Endodermal cell (in vitro differentiated cells): ENCODE results near the gene ASB8. TPM values are rescaled to one million over a fixed set of nuclear protein-coding genes. Genes with fewer than 3 reads are reported as not detected.

Experiments
- DNase-seq: peaks from one replicate; pipeline ENCODE4 v3.0.0-alpha.2; 2017
- H3K27ac ChIP-seq: 2 replicates; pipeline ENCODE4 v1.5.1; 2013; ENCODE audit warnings: mild to moderate bottlenecking, low read depth, low read length, moderate library complexity
- H3K27me3 ChIP-seq: 2 replicates; pipeline ENCODE4 v1.6.1; 2013; ENCODE audit warnings: mild to moderate bottlenecking, low read length, moderate library complexity; ENCODE audit not compliant: insufficient read depth, control insufficient read depth, poor library complexity, severe bottlenecking
- H3K36me3 ChIP-seq: 2 replicates; pipeline ENCODE4 v1.7.0; 2013; ENCODE audit warnings: mild to moderate bottlenecking, low read length, moderate library complexity; ENCODE audit not compliant: control insufficient read depth, insufficient read depth
- H3K4me1 ChIP-seq: one replicate; pipeline ENCODE4 v1.7.0; 2013; ENCODE audit warnings: low read length; ENCODE audit not compliant: control insufficient read depth, insufficient read depth
- H3K4me3 ChIP-seq: 2 replicates; pipeline ENCODE4 v1.5.1; 2013; ENCODE audit warnings: mild to moderate bottlenecking, low read length, moderate library complexity
- H3K9ac ChIP-seq: 2 replicates; pipeline ENCODE4 v1.6.1; 2013; ENCODE audit warnings: mild to moderate bottlenecking, low read length, moderate library complexity; ENCODE audit not compliant: poor library complexity, severe bottlenecking; ENCODE audit errors: extremely low read depth
- H3K9me3 ChIP-seq: 2 replicates; pipeline ENCODE4 v1.6.1; 2013; ENCODE audit warnings: mild to moderate bottlenecking, low read length, moderate library complexity; ENCODE audit not compliant: control insufficient read depth
- H3K27ac Mint-ChIP-seq: 2 replicates; pipeline ENCODE4 v1.8.0; 2020; ENCODE audit warnings: mixed read lengths
- H3K27me3 Mint-ChIP-seq: 2 replicates; pipeline ENCODE4 v1.8.0; 2021; ENCODE audit warnings: mild to moderate bottlenecking, mixed read lengths; ENCODE audit not compliant: insufficient read depth
- H3K36me3 Mint-ChIP-seq: 2 replicates; pipeline ENCODE4 v1.8.0; 2020; ENCODE audit warnings: low read depth, mixed read lengths
- H3K4me1 Mint-ChIP-seq: 2 replicates; pipeline ENCODE4 v1.8.0; 2020; ENCODE audit warnings: mixed read lengths
- H3K4me3 Mint-ChIP-seq: 2 replicates; pipeline ENCODE4 v1.8.0; 2020; ENCODE audit warnings: mild to moderate bottlenecking, moderate library complexity, mixed read lengths
- H3K9me3 Mint-ChIP-seq: 2 replicates; pipeline ENCODE4 v1.8.0; 2020; ENCODE audit warnings: mild to moderate bottlenecking, mixed read lengths
- CTCF ChIP-seq: fragments of 200-600 bp; sonication (generic); conservative IDR thresholded peaks from 2 replicates; pipeline ENCODE4 v1.5.0; 2021; ENCODE audit warnings: antibody characterized with exemption, mild to moderate bottlenecking
- WGBS, 2 experiments: methylation state at CpG; one replicate each; pipeline versions ENCODE4 v1.1.5 to v1.1.7; 2013; ENCODE audit warnings: missing lambda C conversion rate in 2 of 2, mixed read lengths in 1 of 2; ENCODE audit not compliant: insufficient coverage in 1 of 2, insufficient read length in 1 of 2; 5-methylcytosine and 5-hydroxymethylcytosine counted together
- total RNA-seq, 2 donors: library from RNA; stranded (reverse); fragmentation: NEBNext Ultra II Directional in 1 of 2; extraction: Animal tissue kit (Norgen Biotek cat#: 25700) in 1 of 2; gene quantifications; 2 replicates in 1 of 2; 3 replicates in 1 of 2; pipeline ENCODE4 v1.2.1, GENCODE V29; 2021

The ASB8 gene
- total RNA-seq, 2 donors from 2014 or later, result 7.1 to 9.0 TPM

DNA sequence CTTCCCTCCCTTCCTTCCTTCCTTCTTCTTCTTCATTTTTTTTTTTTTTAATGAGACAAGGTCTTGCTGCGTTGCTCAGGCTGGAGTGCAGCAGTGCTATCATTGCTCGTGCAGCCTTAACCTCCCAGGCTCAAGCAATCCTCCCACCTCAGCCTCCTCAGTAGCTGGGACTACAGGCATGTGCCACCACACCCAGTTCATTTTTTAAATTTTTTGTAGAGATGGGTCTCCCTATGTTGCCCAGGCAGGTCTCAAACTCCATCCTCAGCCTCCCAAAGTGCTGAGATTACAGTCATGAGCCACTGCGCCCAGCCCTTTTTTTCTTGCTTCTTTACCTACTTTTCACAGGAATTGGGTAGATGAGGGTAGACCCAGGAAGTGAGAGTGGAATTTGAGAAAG, 44.2 kb upstream of the ASB8 start:
- H3K27ac ChIP-seq, result no peak overlapping the region
- 76 to 90% methylated on average over 2 to 3 of the region's 3 CpGs for WGBS, 2 experiments
- H3K4me3 Mint-ChIP-seq, result no peak overlapping the region

GRCh38 chr12:48201091-48201490, 43.8 kb upstream of the ASB8 start:
- Histone ChIP-seq H3K27ac (no peak overlapping the region), H3K4me3 (no peak overlapping the region), H3K36me3 (no peaks in the 10 kb centered on the region), H3K4me1 (no peaks in the 10 kb centered on the region), H3K9me3 (no peaks in the 10 kb centered on the region), H3K9ac (no peak overlapping the region), H3K27me3 (peaks cover 58% of the 10 kb centered on the region)
- 67% methylated on average over 1 of the region's 3 CpGs; no CpG with 5 or more reads in 1 of the 2 experiments for WGBS, 2 experiments
- H3K9me3 Mint-ChIP-seq, result peaks cover 18% of the 10 kb centered on the region
- no peak overlapping the region for H3K27ac Mint-ChIP-seq
- no peaks in the 10 kb centered on the region for H3K36me3 Mint-ChIP-seq
- TF ChIP-seq CTCF, result no peak
- peaks cover 16% of the 10 kb centered on the region for H3K4me1 Mint-ChIP-seq
- peaks cover 86% of the 10 kb centered on the region for H3K27me3 Mint-ChIP-seq
- no peak overlapping the region for H3K4me3 Mint-ChIP-seq
- no peak for DNase-seq

More for the DNA sequence above, 44.2 kb upstream of the ASB8 start:
- Histone ChIP-seq H3K27me3 (peaks cover 55% of the 10 kb centered on the region), H3K9me3 (peaks cover 4% of the 10 kb centered on the region), H3K4me1 (no peaks in the 10 kb centered on the region), H3K36me3 (no peaks in the 10 kb centered on the region), H3K9ac (no peak overlapping the region), H3K4me3 (no peak overlapping the region)
- Mint-ChIP-seq H3K9me3 (peaks cover 22% of the 10 kb centered on the region), H3K27ac (no peak overlapping the region), H3K4me1 (peaks cover 16% of the 10 kb centered on the region), H3K27me3 (peaks cover 86% of the 10 kb centered on the region), H3K36me3 (peaks cover under 1% of the 10 kb centered on the region)
- DNase-seq, result no peak
- no peak for TF ChIP-seq CTCF

DNA sequence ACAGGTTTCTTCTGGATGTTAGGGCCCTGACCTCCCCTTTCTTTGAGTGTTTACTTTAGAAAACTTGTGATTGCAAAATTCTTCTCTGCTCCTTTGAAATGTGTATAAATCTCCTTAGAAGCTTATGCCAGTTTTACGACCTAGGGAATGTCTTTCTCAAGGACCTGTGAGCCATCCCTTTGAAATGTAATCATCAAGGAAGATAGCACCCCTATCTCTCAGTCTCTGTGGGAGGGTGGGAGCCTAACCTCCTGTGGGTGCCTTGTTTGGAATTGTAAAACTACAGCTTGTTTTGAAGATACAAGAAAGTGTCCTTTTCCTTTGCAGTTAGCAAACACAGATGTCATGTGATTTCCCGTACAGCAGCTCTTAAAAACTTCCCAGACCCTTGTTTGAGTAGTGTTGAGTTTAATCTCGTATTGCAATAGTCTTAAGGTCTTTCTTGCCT, 42.5 kb upstream of the ASB8 start:
- 43 to 52% methylated on average over 3 of the region's 3 CpGs for WGBS, 2 experiments

More for the DNA sequence above, 42.5 kb upstream of the ASB8 start:
- Histone ChIP-seq H3K27ac (no peak overlapping the region), H3K36me3 (no peaks in the 10 kb centered on the region), H3K9me3 (no peaks in the 10 kb centered on the region), H3K4me1 (no peaks in the 10 kb centered on the region), H3K9ac (no peak overlapping the region), H3K27me3 (peaks cover 66% of the 10 kb centered on the region), H3K4me3 (peak overlapping the region; percentile 92)
- Mint-ChIP-seq H3K27ac (no peak overlapping the region), H3K36me3 (no peaks in the 10 kb centered on the region), H3K9me3 (peaks cover 13% of the 10 kb centered on the region), H3K27me3 (peaks cover 88% of the 10 kb centered on the region), H3K4me1 (peaks cover 16% of the 10 kb centered on the region), H3K4me3 (peak overlapping the region; percentile 77)
- no peak for TF ChIP-seq CTCF
- peak; percentile 85 for DNase-seq
